GM18861 (cell line): ENCODE data around the gene PGM2.

Source experiments
- ATAC-seq: cut with Tn5 transposase; IDR thresholded peaks from one replicate; pipeline ENCODE4 v1.9.1; 2021; ENCODE audit not compliant: unreplicated experiment

PGM2 gene

DNA sequence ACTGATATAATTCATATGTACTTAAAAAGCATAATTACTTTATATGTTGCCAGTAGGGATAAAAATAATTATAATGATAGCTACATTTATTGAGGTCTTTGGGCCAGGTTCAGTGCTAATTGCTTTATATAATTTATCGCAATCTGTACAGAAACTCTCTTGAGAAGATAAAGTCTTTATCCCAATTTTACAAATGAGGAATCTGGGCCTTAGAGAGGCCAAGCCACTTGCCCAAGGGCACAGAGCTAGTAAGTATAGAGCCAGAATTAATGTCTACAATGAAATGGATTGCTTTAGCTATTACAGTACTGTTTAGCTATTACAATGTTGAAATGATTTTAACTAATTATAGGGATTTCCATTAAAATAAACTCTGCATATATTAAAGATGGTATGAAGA lies 33.8 kb downstream of the PGM2 start:
- ATAC-seq = no peak

DNA sequence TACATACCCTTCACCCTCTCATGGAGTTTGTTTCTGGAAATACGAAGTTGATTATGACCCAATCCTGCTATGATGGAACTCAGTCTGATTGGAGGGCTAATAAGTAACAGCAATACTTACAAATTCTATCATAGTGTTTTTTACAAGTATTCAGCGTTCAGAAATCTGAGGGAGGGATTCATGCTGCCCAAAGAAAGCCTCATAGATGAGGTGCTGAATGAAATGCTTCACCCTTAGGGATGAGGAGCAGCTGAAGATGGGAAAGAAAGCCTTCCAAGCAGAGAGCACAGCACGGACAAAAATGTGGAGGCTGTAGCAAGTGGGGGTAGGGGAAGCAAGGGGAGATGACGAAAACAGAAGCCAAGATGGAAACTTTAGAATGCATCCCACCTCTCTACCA lies 36.5 kb downstream of the PGM2 start:
- ATAC-seq = no peak

DNA sequence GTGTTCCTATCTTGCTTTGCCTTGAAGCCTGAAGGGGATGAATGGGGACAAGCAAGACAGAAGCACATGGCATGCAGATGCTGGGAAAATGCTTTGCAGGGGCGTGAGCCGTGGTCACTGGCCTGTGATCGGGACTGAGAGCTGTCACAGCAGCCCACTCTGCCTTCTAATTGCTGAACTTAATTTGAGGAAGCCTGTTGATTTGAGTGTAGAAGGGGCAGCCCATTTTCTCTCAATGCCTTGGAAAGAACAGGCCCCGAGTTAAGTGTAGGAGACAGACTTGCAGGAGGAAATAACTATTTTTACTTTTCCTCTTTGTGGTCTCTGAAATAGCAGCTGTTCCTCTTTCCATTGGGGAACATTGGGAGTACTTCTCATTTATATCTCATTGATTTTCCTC lies 38.3 kb downstream of the PGM2 start:
- no peak for ATAC-seq

DNA sequence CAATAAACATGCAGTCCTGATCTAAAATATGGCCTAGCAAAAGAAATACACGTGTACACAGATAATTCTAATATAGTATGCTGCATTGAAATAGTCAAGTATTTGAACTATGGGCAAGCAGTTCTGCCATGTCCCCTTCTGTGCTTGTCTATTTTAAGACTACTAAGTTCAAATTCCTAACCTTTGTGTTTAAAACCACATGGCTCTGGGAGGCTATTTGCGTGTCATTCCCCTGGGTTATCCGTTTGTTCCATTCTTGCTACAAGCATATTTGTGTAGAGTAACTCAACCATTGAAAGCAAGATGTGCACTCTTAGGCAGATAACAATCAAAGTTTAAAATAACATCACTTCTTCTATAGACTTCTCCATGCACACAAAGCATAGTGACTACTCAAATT lies 39.0 kb downstream of the PGM2 start:
- ATAC-seq = no peak

DNA sequence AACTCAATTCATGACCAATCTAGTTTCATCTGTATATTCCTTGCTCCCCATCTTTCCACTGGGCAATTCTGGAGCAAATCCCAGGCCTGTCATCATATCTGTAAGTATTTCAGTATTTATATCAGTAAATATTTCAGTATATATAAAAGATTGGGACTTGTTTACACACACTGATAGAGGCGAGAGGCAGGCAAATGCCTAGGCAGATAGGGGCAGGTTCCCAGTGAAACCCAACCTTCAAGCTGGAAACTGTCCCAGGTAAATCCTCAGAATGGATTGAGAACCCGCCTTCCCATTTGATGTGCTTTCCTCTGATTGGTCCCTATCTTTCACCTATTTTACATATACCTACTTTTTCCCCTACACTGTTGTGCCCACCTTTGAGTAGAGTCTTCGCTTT lies 40.6 kb downstream of the PGM2 start:
- no peak for ATAC-seq

DNA sequence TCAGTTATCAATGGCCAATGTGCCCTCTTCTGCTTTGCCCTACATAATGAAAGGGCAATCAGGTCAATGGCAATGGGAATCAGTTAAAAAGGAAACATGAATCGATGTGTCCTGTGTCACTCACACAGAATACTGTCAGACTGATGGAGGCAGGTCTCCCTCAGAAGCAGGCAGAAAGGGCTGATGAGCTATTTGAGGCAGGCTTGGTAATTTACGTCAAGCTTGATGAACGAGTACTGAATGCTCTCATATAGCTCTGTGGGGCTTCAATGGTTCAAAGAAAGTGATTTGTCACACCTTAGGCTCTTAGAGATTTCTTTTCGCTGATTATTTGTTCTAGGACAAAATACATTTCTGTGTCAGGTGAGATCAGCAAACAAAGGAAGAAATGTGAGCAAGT lies 41.8 kb downstream of the PGM2 start:
- ATAC-seq = no peak

DNA sequence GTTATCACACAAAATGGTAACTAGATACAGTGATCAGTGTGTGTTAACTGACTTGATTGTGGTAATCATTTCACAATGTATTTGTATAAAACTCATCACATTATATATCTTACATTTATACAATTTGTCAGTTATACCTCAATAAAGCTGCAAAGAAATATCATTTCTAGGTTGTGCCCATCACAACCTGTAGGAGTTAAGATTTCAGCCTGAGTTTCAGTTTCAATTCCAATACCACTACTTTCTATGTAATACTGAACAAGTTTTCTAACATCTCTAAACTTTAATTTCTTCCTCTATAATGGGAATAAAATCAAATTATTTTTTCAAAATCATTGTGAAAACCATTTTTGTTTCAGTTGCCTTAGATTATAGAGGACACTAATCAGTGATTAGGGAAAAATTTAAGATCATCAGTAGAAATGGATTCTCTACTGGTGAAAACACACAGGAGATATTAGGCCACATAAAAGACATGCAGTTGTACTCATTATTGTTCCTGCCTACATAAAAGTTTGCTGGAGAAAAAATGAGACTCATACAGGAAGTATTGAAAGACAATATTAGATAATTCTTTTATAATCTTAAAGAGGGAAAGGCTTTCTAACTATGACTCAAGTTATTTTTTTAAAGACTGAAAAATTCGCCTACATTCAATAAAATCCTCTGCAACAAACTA lies 46.0 kb downstream of the PGM2 start:
- ATAC-seq = peak; percentile 62

DNA sequence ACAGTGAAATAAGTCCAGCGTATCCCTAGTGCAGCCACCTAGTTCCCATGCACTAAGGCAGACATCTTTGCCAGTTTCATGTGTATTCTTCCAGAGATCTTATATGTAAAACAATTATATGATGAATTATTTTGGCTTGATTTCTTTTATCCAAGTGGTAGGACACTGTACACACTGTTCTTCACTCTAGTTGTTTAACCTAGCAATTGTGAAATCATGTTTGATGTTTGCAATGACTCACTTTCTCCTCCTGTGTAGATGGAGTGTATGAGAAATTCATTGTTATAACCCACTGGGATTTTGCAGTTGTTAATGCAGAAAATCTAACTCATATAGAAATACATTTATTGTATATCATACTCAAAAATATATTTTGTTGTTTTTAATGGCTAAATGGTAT lies 46.9 kb downstream of the PGM2 start:
- ATAC-seq = no peak

DNA sequence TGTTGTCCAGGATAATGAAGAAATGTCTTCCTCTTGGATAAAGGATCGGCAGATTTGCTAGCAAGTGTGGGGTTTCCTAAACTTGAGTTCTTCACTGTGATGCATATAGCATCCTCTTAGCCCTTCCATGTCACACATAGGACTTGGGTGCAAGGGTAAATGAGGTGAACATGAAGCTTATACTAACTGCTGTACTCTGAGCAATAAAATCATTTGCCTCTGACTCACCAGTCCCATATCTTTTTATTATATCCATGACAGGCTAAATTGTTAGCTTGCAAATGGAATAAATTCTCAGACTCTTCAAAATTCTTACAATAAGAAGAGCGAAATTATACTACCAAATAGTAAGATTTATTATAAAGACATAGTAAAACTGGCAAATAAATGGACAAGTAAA lies 49.7 kb downstream of the PGM2 start:
- no peak for ATAC-seq

DNA sequence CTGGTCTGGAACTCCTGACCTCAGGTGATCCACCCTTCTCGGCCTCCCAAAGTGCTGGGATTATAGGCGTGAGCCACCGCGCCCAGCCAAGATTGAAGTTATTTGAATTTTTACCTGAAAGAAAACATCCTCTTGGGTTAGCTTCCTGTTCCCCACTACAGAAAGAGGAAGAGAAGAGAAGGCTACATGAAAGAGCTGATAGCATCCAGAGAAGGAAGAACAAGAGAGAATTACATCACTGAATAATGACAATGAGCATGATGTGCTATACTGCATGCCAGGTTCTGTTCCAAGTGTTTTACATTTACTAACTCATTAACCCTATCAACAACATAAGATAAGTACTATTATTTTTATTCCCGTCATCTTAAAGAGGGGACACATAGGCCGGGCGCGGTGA lies 52.9 kb downstream of the PGM2 start:
- no peak for ATAC-seq

DNA sequence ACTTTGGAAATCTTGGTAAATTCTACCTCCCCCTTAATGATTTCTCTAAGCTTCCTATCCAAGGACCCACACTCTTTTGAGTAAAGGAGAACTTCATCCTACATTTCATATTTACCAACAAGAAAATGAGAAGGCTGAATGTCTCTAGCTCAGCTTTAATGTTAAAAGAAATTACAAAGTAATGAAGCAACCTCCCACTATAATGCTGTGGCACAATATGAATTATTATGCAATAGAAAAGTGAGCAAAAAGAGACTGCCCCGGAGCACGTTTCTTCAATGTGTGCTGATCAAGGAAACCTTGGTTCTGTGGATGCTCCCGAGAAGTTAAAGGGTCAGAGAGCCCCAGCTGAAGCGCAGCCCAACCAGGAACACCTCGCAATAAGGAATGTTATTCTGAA lies 55.3 kb downstream of the PGM2 start:
- ATAC-seq = no peak

DNA sequence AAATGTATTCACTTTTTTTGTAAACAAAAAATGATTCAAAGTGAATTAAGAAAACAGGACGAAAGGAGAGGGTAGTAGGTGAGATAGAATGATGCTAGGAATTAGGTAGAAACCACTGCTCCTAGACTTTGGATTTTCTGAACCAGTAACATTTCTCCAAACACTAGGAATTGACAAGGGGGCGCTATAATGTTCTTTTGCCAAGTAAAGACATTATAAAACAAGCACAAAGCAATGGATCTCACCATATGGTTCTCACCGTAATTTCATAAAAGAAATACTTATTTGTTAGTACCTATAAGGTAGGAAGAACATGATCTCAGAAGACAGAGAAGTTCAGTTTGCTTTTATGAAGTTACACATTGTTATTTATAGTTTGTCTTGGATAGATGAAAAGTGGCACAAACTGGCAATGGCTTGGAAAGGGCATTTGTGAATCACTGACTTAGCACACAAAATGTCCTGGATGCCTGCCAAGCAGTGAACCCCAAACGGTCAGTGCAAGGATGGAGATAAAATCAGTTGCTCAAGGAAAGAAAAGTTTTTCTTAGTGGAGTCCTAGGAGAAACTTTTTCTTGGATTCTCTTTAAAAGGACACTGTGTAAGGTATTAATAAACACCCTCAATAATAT lies 56.3 kb downstream of the PGM2 start:
- ATAC-seq = no peak

DNA sequence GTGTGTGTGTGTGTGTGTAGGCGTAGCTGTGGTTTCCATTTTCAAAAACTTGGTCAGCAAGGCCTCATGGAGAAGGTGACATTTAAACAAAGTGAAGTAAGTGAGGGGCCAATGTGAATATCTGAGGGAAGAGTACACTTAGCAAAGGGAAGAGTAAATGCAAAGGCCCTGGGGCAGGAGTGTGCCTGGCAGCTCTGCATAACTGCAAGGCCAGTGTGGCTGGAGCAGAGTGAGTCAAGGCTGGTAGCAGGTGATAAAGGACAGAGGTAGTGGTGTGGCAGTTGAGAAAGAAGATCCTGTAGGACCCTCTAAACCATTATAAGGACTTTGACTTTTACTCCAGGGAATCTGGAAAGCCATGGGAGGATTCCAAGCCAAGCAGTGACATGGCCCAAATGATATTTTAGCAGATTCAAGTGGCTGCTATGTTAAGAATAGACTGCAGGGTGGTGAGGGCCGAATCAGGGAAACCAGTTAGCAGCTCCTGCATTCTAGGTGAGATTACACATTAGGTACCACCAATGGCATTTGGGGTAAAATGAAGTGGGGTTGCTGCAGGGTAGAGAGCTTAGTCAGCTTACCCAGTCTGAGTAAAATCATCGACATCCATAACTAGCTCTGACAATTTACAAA lies 58.5 kb downstream of the PGM2 start:
- ATAC-seq = no peak

DNA sequence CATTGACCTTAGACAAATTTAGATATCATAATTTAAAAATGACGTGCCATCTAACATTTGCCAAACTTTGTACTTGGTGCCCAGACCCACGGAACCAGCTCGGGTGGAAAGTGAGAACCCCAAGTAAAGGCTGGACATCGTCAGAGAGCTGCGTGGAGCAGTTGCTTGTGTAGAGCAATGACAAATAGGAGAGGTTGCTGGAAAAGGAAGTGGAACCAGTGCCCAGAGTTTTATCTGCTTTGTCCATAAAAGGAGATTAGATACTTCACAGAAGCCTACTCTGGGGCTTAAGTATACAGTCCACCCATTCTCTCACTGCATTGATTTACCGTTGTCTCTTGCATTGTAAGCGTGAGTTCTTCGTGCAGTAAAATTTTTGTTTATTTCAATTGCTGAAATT lies 59.0 kb downstream of the PGM2 start:
- no peak for ATAC-seq

DNA sequence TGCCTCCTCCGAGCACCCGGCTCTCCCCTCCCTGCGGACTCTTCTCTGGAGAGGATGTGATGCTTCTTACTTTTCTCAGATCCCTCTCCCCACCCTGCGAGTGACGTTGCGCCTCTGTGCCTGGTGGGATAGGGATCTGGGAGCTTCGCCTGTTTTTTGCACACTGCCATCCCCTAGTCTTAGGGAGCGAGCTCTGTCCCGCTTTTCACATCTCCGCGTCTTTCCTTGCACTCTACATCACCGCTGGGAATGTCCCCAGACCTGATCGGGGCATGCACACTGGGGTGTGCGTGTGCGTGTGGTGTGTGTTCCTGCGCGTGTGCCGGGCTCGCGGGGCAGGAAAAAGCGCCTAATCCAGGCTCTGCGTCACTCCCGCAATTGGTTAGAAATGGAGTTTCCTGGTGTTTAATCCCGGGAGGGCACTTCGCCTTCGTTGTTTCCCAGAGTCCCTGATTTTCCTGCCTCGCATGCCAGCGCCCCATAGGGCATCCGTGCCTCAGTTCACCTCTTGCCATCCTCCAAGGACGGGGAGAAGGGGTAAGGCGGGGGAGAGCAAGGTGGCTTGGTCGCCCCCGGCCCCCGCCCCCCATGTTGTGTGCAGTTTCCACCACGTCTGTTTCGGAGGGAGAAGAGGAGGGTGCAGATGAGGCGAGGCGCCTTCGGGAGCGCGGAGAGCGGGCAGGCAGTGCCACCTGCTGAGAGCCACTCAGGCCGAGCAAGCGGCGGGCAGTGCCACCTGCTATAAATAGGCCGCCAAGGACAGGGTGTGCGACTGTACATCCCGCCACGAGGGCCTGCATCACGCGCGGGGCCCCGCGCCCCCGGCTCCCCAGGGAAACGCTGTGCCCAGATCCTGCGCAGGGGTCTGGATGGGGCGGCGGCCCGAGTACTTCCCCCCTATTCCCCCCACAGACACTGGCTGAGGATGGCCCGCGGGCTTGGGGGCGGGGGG lies 63.6 kb downstream of the PGM2 start:
- ATAC-seq = peak; percentile 3

DNA sequence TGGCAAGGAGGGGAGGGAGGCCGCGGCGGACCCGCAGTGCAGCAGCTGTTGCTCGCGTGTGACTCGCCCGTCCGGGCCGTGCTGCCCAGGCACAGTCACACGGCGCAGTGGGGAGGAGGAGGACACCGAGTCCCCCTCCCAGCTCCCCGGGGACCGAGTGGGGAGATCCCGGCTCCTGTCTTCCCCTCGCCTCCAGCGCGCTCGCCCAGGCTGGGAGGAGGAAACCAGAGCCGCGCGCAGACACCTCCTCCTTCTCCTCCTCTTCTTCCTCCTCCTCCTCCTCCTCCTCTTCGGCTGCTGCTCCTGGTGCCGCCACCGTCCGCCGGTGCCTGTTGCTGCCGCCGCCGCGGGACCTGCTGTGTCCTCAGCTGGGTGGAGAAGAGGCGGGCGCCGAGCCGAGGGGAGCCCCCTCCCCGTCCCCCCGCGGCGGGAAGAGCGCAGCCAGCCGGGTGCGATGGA lies 64.3 kb downstream of the PGM2 start, which contains the start of gene TBC1D1:
Gene TBC1D1, plus strand, starts transcription at position 284 of the 459 bp plus-strand sequence. CDS start 11,012 bp downstream, outside the sequence.
- peak; percentile 16 for ATAC-seq

DNA sequence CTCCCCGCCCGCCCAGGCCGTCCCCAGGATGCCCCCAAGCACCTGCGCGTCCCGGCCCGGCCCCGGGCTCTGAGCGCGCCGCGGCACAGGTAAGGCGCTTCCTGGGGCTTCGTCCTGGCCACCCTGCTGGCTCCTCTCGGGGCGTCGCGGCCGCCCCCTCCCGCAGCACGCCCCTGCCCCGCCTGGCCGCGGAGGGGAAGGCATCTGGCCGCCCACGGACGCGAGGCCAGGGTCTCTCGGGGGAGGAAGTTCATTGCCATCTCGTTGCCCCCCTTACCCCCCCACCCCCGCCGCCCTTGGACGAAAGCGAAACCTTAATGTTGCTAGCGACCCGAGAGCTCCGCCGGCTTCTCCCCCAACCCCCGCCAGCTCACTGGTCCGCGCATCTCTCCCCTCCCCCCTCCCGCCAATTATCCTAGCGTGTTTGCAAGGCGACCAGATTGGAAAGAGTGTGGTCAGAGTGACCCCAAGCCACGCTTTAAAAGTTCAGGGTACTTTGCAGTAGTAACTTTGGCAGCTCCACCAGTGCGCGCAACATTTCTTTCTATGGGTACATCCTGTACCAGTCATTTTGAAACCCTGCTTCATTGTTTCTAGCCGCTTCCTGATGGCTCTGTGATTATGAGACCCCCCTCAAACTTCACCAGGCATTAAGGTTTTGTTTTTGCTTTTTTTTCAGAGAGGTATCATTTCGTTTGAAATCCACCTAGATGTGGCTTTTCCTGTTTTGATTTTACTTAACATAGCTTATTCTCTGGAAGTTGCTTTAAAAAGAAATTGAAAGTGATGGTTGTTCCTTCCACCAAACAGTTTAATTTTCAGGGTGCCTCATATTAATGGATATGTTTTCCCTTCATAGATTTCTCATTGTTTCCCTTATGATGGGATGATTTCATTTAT lies 65.0 kb downstream of the PGM2 start:
- peak; percentile 69 for ATAC-seq

DNA sequence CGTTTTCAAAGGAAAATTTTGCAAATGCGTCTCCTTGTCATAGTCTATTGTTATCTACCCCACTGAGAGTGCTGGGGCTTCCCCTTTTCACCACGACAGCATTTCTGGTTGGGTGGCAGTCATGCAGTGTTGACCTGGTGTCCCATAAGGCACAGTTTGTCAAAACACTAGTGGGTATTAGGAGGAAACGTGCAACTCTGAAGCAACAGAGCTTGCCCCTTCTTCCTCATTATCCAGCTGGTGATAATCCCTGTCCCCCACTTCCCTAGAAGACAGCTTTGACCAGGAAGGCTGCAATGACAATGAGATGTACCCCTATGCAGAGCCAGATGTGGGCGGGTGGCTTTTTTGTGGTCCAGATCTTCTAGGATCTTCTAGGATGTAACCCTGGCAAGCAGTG lies 66.2 kb downstream of the PGM2 start:
- ATAC-seq = peak; percentile 44

DNA sequence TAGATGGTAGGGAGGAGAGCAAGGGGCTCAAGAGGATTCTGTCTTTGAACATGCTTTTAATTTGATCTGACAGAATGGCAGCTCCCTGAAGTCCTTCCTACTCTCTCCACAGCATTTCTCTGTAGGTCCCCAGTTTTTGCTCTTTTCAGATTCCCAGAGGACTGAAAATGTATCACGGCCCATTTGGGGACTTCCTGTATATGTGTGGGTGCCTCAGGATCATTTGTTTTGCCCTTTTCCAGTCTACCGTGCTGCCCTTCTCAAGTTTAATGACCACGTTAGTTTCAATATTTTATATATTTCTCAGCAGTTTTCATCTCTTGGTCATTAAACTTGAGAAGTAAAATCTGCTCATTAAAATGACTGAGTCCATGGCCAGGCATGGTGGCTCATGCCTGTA lies 66.7 kb downstream of the PGM2 start:
- no peak for ATAC-seq

DNA sequence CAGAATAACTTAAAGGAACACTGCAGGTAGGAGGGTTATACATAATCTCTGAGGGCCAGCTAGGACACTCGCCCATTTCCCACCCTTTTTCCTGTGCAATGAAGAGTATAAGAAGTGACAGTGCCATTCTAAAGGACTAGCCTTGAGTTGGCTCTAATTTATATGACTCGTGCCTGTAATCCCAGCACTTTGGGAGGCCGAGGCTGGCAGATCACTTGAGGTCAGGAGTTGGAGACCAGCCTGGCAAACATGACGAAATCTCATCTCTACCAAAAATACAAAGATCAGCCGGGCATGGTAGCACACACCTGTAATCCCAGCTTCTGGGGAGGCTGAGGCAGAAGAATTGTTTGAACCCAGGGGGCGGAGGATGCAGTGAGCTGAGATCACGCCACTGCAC lies 68.8 kb downstream of the PGM2 start:
- ATAC-seq = no peak
